ENCODE measurements around the gene RUNX3.

RUNX3 gene

GRCh38 chr1:24888971-24889676, 41.0 kb downstream of the RUNX3 start:
- no peak for DNase-seq (ENCODE audit: low read depth in 1 of 2, low spot score in 1 of 2)

GRCh38 chr1:24888061-24888970, 41.8 kb downstream of the RUNX3 start:
- DNase-seq (ENCODE audit: low read depth in 1 of 2, low spot score in 1 of 2): no peak

- DNase-seq (ENCODE audit: low read depth in 1 of 2, low spot score in 1 of 2): no peak
Observed at GRCh38 chr1:24886241-24886640, 43.8 kb downstream of the RUNX3 start.

GRCh38 chr1:24884751-24885150, 45.3 kb downstream of the RUNX3 start:
- DNase-seq (ENCODE audit: low read depth in 1 of 2, low spot score in 1 of 2): no peak

- DNase-seq (ENCODE audit: low read depth in 1 of 2, low spot score in 1 of 2): no peak
Observed at GRCh38 chr1:24881034-24881433, 49.0 kb downstream of the RUNX3 start.

GRCh38 chr1:24878775-24879742, 51.0 kb downstream of the RUNX3 start:
- no peak for DNase-seq (ENCODE audit: low read depth in 1 of 2, low spot score in 1 of 2)

- DNase-seq (ENCODE audit: low read depth in 1 of 2, low spot score in 1 of 2): no peak
Observed at GRCh38 chr1:24878045-24878444, 52.0 kb downstream of the RUNX3 start.

- DNase-seq (ENCODE audit: low read depth in 1 of 2, low spot score in 1 of 2): no peak
Observed at GRCh38 chr1:24875991-24876506, 54.0 kb downstream of the RUNX3 start.

GRCh38 chr1:24875257-24875656, 54.8 kb downstream of the RUNX3 start:
- DNase-seq (ENCODE audit: low read depth in 1 of 2, low spot score in 1 of 2): no peak

GRCh38 chr1:24874611-24875234, 55.4 kb downstream of the RUNX3 start:
- no peak for DNase-seq (ENCODE audit: low read depth in 1 of 2, low spot score in 1 of 2)

- no peak for DNase-seq (ENCODE audit: low read depth in 1 of 2, low spot score in 1 of 2)
Observed at GRCh38 chr1:24874056-24874455, 56.0 kb downstream of the RUNX3 start.

GRCh38 chr1:24873148-24873547, 56.9 kb downstream of the RUNX3 start:
- no peak for DNase-seq (ENCODE audit: low read depth in 1 of 2, low spot score in 1 of 2)

GRCh38 chr1:24872061-24872850, 57.8 kb downstream of the RUNX3 start:
- no peak for DNase-seq (ENCODE audit: low read depth in 1 of 2, low spot score in 1 of 2)

- DNase-seq (ENCODE audit: low read depth in 1 of 2, low spot score in 1 of 2): no peak
Observed at GRCh38 chr1:24871306-24871901, 58.7 kb downstream of the RUNX3 start.

GRCh38 chr1:24870551-24871195, 59.4 kb downstream of the RUNX3 start:
- no peak for DNase-seq (ENCODE audit: low read depth in 1 of 2, low spot score in 1 of 2)

- DNase-seq (ENCODE audit: low read depth in 1 of 2, low spot score in 1 of 2): no peak
Observed at GRCh38 chr1:24868016-24868875, 61.8 kb downstream of the RUNX3 start.

GRCh38 chr1:24867084-24867870, 62.8 kb downstream of the RUNX3 start:
- no peak for DNase-seq (ENCODE audit: low read depth in 1 of 2, low spot score in 1 of 2)
